Measurements from ENCODE around the gene CFAP92. TPM values are rescaled to one million over a fixed set of nuclear protein-coding genes. Genes with fewer than 3 reads are reported as not detected.
A peak's percentile ranks its signal among the peaks of the same experiment; 100 is the strongest.

The CFAP92 gene
- total RNA-seq, 1 experiment from 2014 or later, result 0.16 TPM

DNA sequence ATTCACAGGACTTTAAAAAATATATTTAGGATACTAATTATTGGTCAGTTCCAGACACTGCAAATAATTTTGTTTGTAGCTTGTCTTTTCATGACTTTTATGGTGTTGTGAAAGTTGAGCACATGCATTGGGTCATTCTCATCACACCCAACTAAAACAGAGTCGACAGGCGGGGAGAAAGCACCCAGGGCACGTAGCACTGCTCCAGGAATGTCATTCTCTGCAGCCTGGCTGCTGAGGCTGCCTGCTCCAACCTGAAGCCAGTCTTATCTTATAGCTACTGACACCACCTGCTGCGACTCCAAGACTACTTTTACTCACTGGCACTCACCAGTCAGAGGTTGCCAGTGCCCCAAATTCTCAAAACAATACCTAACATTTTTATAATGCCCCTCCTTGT lies 57.5 kb downstream of the CFAP92 start:
- Mint-ChIP-seq H3K27me3 (ENCODE audit: insufficient read depth, unreplicated experiment) (peaks cover 23% of the 10 kb centered on the region), H3K27ac (ENCODE audit: low read depth, unreplicated experiment) (no peak overlapping the region), H3K4me1 (ENCODE audit: insufficient read depth, unreplicated experiment) (no peaks in the 10 kb centered on the region), H3K36me3 (ENCODE audit: insufficient read depth, unreplicated experiment) (no peaks in the 10 kb centered on the region), H3K9me3 (ENCODE audit: unreplicated experiment) (no peaks in the 10 kb centered on the region), H3K4me3 (ENCODE audit: unreplicated experiment) (no peak overlapping the region)
- ChIA-PET CTCF (interaction anchor here (0.6 to 1.5 kb wide), 2 partner anchors 33 to 34 kb away, joined by 3 read pairs; no protein-coding TSS in a partner anchor), POLR2A (interaction anchor here (0.8 kb wide), 1 partner anchor 15 kb away, joined by 3 read pairs; no protein-coding TSS in a partner anchor)
- no TSS peak for BruUV-seq (replicated peaks)
- DNase-seq (ENCODE audit: unreplicated experiment), result no peak
- intact Hi-C loops (cut with micrococcal nuclease), result no loop called here
- TF ChIP-seq, protein P1, sequence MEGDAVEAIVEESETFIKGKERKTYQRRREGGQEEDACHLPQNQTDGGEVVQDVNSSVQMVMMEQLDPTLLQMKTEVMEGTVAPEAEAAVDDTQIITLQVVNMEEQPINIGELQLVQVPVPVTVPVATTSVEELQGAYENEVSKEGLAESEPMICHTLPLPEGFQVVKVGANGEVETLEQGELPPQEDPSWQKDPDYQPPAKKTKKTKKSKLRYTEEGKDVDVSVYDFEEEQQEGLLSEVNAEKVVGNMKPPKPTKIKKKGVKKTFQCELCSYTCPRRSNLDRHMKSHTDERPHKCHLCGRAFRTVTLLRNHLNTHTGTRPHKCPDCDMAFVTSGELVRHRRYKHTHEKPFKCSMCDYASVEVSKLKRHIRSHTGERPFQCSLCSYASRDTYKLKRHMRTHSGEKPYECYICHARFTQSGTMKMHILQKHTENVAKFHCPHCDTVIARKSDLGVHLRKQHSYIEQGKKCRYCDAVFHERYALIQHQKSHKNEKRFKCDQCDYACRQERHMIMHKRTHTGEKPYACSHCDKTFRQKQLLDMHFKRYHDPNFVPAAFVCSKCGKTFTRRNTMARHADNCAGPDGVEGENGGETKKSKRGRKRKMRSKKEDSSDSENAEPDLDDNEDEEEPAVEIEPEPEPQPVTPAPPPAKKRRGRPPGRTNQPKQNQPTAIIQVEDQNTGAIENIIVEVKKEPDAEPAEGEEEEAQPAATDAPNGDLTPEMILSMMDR (IDR thresholded peaks at IDR 0.05; ENCODE audit: unreplicated experiment), result no peak

DNA sequence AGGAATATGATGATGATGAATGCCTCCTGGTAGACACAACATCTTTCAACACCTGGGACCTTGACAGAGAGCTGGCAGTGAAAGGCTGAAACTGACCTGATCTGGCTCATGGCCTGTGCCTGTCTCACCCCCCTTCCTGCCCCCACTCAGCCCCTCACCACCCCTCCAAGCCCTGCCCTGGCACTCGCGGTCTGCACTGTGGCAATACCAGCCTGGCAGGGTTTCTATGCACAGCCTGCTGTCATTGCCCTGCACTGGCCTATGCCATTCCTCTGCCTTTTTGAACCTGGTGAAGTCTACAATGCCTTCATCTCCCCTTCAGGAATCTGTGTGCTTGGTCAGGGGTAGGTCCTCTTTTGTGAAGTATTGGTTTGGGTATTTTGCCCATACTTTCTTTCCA lies 58.0 kb downstream of the CFAP92 start:
- H3K4me3 Mint-ChIP-seq (ENCODE audit: unreplicated experiment), result no peak overlapping the region
- POLR2A ChIA-PET, result interaction anchor here (0.8 kb wide), 1 partner anchor 15 kb away, joined by 3 read pairs; no protein-coding TSS in a partner anchor
- no peaks in the 10 kb centered on the region for H3K4me1 Mint-ChIP-seq (ENCODE audit: insufficient read depth, unreplicated experiment)
- CTCF ChIA-PET, result interaction anchor here (0.6 to 1.5 kb wide), 2 partner anchors 33 to 34 kb away, joined by 3 read pairs; no protein-coding TSS in a partner anchor
- intact Hi-C loops (cut with micrococcal nuclease), result no loop called here
- peaks cover 23% of the 10 kb centered on the region for H3K27me3 Mint-ChIP-seq (ENCODE audit: insufficient read depth, unreplicated experiment)
- no peaks in the 10 kb centered on the region for H3K9me3 Mint-ChIP-seq (ENCODE audit: unreplicated experiment)
- DNase-seq (ENCODE audit: unreplicated experiment), result no peak
- BruUV-seq (replicated peaks), result no TSS peak
- TF ChIP-seq, protein P1 (IDR thresholded peaks at IDR 0.05; ENCODE audit: unreplicated experiment), result no peak
- H3K36me3 Mint-ChIP-seq (ENCODE audit: insufficient read depth, unreplicated experiment), result no peaks in the 10 kb centered on the region
- no peak overlapping the region for H3K27ac Mint-ChIP-seq (ENCODE audit: low read depth, unreplicated experiment)

DNA sequence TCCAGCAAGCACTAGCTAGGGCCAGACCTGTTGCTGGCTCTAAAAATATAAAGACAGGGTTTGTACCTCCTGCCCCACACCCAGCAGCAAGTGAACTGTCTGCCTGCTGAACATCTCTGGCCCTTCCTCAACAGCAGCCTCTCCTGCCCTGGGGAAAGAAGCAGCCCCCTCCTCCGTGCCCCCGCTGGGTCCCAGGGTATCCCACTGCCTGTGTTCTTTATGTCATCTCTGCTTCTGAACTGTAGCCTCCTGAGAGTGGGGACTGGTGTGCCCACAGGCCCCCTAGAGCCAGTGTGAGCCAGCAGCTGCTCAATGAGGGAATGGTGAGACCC lies 60.0 kb downstream of the CFAP92 start:
- no TSS peak for BruUV-seq (replicated peaks)
- H3K4me1 Mint-ChIP-seq (ENCODE audit: insufficient read depth, unreplicated experiment), result no peaks in the 10 kb centered on the region
- H3K4me3 Mint-ChIP-seq (ENCODE audit: unreplicated experiment), result no peak overlapping the region
- POLR2A ChIA-PET, result interaction anchor here (0.6 kb wide), 2 partner anchors 55 to 254 kb away, joined by 3 read pairs; partner anchors contain the start of gene ACAD9
- H3K27ac Mint-ChIP-seq (ENCODE audit: low read depth, unreplicated experiment), result peak overlapping the region; percentile 64
- TF ChIP-seq, protein P1 (IDR thresholded peaks at IDR 0.05; ENCODE audit: unreplicated experiment), result no peak
- no peaks in the 10 kb centered on the region for H3K9me3 Mint-ChIP-seq (ENCODE audit: unreplicated experiment)
- H3K27me3 Mint-ChIP-seq (ENCODE audit: insufficient read depth, unreplicated experiment), result peaks cover 23% of the 10 kb centered on the region
- CTCF ChIA-PET, result no interaction called here
- intact Hi-C loops (cut with micrococcal nuclease), result no loop called here
- H3K36me3 Mint-ChIP-seq (ENCODE audit: insufficient read depth, unreplicated experiment), result no peaks in the 10 kb centered on the region
- DNase-seq (ENCODE audit: unreplicated experiment), result no peak

DNA sequence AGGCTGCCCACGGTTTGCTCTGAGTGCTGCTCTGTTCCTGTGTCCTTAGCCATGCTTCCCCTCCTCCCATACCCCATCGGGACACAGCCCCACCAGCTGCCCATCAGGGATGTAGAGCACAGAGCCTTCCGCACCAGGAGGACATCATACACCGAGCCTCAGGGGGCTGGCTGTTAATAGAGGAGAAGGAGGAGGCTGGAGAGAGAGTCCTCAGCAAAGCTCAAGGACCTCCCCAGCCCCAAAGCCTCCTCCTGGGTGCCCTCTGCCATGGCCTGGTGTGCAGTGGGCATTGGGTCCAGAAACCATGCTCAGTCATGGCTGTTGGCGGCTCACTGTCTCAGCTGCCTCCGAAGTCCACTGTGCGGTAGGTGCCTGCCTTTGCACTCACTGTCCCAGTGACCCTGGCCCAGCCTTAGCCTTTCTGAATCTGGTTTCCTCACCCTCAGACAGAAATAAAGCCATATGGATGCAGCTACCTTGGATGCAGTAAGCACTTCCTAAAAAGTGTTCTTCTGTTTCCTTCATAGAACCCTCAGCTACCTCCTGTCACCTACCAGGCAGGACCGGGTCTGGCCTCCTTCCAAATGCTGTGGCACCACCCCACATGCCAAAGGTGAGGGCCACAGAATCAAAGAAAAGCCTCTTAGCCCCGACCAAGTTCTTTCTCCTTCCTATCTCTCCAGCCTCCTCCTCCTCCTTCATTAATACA lies 60.5 kb downstream of the CFAP92 start:
- ChIA-PET POLR2A (interaction anchor here (0.6 kb wide), 1 partner anchor 253 kb away, joined by 3 read pairs; no protein-coding TSS in a partner anchor), CTCF (interaction anchor here (0.9 to 1.2 kb wide), 2 partner anchors 120 to 253 kb away, joined by 3 to 4 read pairs; no protein-coding TSS in a partner anchor)
- Mint-ChIP-seq H3K4me3 (ENCODE audit: unreplicated experiment) (no peak overlapping the region), H3K27me3 (ENCODE audit: insufficient read depth, unreplicated experiment) (peaks cover 23% of the 10 kb centered on the region), H3K9me3 (ENCODE audit: unreplicated experiment) (no peaks in the 10 kb centered on the region), H3K4me1 (ENCODE audit: insufficient read depth, unreplicated experiment) (no peaks in the 10 kb centered on the region), H3K27ac (ENCODE audit: low read depth, unreplicated experiment) (peak overlapping the region; percentile 64), H3K36me3 (ENCODE audit: insufficient read depth, unreplicated experiment) (no peaks in the 10 kb centered on the region)
- intact Hi-C loops (cut with micrococcal nuclease), result no loop called here
- BruUV-seq (replicated peaks), result no TSS peak
- TF ChIP-seq, protein P1 (IDR thresholded peaks at IDR 0.05; ENCODE audit: unreplicated experiment), result no peak
- no peak for DNase-seq (ENCODE audit: unreplicated experiment)
